Forelimb muscle (tissue), 1 donor: ENCODE data around the gene SDHAF2. TPM values are rescaled to one million over a fixed set of nuclear protein-coding genes. Genes with fewer than 3 reads are reported as not detected.
"Not testable (repeated sequence)": the region's sequence is repeated elsewhere in the genome, so short reads cannot be mapped to it uniquely, and the experiment has no call there.

Experiments used
- DNase-seq: peaks from one replicate; pipeline ENCODE4 v3.0.0-alpha.2; 2013; ENCODE audit warnings: low read depth
- polyA plus RNA-seq: library from polyadenylated mRNA; unstranded; fragments of 120-200 nt; gene quantifications from one replicate; pipeline ENCODE4 v1.2.1, GENCODE V29; 2013; ENCODE audit not compliant: insufficient read length

Gene SDHAF2
- 27.8 TPM for polyA plus RNA-seq

DNA sequence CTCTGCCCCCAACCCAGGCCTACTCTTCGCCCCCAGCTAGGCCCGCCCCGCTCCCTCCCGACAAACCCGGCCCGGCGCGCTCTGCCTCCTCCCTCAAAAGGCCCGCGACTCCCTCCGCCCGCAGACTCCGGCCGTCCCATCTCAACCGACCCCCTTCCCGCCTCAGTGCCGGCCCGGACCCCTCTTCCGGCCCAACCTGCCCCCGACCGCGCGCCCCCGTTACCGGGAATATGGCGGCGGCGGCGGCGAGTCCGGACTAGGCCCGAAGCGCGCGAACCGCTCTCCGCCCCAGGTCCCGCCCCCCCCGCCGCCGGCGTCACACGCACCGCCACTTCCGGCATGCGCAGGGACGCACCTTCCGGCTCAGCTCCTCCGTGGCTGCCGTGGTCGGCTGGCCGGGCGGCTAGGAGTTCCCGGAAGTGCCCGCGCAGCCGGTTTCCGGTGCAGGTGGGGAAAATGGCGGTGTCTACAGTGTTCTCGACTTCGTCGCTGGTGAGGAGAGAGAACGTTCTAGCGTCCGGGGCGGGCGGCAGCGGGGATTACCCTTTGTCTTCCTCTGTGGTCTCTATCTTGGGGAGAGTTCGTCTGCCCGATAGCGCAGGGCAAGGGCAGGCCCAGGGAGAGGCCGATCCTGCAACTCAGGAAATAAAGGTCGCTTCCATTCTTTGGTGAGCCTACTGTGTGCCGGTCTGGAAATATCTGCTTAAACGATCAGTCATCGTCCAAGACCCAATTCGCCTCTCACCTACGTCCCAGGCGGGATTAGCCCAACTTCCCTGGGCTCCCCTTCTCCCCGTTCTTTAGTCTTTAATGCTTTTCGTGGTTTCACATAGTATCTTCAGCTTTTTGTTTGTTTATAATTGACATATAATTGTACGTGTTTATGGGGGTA is at the start of gene SDHAF2, which contains the start of gene CPSF7:
Gene SDHAF2, plus strand, starts transcription at position 434 of the 892 bp plus-strand sequence. Its CDS starts 23 bp downstream, at position 457.
Gene CPSF7, minus strand, starts transcription at position 285 of the 892 bp plus-strand sequence. CDS start 740 bp downstream, outside the sequence.
- DNase-seq = peak; percentile 79

DNA sequence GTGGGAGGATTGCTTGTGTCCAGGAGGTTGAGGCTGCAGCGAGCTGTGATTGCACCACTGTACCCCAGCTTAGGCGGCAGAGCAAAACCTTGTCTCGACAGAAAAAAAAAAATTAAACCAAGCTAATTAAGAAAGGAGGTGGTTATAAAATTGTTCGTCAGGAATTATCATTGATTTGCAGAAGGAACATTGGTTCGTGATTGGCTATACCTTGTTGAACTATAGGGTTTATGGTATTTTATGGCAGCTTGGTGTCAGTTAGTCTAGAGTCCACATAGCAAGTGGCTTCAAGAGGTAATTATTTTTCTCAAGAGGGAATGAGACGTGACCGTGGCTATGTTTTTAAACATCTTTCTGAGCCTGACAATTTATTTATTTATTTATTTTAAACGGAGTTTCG is 49.0 kb upstream of the SDHAF2 start:
- DNase-seq = no peak

DNA sequence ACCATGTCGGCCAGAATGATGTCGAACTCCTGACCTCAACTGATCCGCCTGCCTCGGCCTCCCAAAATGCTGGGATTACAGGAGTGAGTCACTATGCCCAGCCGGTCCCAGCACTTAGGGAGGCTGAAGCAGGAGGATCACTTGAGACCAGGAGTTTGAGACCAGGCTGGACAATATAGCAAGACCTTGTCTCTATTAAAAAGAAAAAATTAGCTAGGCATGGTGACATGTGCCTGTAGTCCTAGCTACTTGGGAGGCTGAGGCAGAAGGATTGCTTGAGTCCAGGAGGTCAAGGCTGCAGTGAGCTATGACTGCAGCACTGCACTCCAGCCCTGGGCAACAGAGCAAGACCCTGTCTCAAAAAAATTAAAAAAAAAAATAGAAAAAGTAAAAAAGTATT is 46.1 kb upstream of the SDHAF2 start:
- DNase-seq = not testable (repeated sequence)

DNA sequence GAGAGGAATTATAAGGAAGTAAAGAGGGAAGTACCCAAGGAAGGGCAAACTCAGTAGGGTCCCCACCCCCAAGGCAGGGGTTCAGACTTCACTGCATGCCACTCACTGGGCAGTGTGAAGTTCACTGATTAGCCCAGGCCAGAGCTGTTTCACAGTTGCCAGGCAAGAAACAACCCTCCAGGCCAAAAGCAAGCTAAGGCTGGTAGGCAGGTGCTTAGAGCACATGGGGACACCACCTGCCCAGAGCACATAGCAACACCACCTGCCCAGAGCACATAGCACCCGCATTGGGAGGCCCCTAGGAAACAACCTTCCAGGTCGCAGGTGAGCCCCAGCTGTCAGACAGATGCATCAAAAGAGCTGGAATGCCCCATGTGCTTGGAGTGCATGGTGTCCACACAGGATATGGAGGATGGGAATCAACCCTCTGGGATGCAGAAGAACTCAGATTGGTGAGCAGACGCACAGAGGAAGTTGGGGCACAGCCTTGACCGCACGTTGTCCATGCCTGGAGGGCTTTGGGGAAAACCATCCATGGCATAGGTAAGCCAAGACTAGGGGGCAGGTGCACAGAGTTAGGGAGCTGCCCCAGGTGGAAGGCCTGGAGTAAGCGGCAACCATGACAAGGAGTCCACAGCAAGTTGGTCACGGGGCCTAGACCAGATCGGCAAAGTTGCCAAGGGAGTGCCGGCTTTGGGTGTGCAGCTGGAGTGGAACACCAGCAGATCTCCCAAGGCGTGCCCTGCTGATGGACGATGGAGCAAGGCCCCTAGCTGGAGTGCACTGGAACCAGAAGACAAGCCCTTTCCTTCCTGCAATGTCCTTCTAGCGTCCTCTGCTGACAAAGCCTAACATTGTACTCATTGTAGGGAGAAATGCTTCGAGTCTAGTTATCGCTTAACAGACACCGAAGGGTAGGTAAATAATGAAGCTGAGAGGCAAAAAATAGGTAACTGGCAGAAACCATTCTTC is 45.4 kb upstream of the SDHAF2 start:
- no peak for DNase-seq

DNA sequence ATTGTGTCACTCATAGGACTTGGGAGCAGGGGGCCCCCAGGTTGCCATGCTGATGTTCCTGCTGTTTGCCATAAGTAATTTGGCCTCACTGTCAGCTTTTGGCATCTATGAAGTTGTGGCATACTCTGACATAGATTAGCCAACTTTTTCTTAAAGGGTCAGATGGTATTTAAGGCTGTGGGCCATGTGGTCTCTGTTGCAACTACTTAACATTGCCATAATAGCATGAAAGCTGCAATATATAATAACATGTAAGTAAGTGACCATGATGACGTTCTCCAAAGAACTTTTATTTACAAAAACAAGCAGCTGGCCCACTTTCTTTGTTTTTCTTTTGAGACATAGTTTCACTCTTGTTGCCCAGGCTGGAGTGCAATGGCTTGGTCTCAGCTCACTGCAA is 39.8 kb upstream of the SDHAF2 start:
- no peak for DNase-seq

DNA sequence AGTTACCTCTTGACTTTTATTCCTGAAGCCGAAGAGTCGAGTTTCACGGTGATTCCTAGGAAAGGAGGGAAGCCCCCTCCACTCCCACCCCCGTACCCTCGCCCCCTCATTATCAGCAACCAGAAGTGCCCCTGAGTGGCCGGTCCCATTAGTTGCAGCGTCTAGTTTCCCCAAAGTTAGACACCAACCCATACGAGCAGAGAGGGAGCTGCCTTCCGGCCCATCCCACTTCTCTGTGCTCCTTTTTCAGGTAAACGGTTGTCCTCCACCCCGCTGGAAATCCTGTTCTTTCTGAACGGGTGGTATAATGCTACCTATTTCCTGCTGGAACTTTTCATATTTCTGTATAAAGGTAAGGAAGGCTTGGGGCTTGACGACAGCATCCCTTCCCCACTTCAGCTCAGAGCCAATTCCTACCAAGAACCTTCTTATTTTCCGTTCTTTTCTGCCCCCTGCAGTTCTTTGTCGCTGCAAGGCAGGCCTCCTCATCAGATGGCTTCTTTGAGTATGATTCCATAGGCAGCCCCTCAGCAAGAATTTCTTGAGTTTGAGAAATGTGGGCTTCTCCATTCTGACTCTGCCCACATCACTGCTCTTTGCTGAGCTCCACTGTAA is 36.8 kb upstream of the SDHAF2 start:
- DNase-seq = no peak

DNA sequence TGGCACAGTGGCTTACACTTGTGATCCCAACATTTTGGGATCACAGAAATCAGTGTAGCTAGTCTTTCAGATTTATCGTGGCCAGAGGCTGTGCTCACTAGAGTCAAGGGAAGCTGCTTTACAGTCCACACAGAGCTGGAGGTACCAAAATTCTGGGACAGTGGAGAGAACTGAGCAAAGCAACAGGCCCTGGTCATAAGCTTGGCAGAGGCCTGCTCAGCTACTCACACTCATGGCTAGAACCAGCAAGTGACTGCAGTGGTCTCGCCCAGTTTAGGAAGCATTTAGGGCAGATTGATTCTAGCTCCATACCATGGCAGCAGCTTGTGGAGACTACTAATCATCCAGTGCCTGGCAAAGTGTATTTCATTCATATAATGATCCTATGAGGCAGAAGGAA is 28.8 kb upstream of the SDHAF2 start:
- DNase-seq = no peak

DNA sequence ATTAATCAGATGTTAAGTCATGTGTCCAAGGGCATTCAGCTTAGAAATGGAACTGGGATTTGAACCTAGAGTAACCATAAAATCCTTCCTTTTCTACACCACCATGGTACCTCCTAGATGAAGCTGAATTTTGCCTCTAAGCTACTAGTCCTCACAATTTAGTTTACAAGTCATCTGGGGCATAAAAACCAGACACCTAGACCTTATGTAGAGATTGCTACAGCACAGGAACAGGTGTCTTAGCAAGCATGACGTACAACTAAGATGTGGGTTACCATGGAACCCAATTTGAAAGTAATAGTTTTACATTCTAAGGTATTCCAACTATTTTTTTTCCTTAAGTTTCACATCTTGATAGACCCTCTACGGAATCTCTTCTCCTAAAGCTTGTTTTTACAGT is 28.4 kb upstream of the SDHAF2 start:
- DNase-seq = no peak

DNA sequence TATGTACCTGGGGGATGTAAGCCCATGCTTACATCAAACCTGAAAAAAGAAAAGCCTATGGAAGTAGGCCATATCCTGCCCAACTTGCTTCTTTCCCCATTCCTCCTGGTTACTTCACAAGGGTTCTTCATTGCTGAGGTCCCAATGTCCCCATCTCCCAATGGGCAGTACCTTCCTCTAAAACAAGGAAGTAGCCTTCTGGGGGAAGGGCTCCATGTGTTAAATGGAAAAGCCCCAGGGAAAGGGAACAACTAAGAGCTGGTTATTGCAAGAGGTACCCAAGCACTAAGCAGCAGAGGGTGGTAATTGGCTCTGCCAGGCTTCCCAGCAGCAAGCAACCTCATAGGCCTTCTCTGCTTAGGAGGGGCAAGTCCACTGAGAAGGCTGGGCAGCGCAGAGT is 26.3 kb upstream of the SDHAF2 start:
- no peak for DNase-seq

DNA sequence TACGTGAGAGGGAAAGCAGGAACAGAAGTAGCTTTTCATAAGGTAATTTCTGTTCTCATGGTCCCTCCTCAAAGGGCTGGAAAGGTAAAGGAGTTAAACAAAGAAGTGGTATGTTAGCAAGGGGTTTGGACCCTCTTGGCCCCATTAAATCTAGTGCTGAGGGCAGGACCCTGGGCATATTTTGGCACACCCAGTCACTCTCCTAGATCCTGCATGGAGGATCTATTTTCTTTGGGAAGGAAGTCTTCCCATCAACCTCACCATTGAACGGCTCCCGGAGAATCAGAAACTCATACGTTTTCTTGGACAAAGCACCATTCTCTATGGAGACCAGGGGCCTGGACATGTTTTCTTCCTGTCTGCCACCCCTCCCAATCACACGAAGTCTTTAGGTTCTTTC is 25.8 kb upstream of the SDHAF2 start:
- no peak for DNase-seq

DNA sequence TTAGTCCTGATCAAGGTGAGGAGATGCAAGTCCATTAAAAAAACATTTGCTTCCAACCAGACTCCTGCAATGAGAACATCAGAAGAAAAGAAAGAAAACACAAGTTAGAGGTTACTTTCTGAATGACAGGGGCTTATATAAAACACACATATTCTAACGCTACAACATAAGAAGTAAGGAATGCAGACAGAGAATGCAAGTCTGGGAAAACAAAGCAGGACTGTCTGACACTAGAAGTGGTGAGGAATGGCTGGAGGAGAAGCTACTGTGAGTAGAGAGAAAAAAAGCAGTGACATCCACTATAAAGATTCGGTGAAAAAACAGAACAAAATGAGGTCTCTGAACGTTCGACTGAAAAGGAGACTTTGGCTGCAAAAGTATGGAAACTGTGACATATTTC is 25.3 kb upstream of the SDHAF2 start:
- no peak for DNase-seq

DNA sequence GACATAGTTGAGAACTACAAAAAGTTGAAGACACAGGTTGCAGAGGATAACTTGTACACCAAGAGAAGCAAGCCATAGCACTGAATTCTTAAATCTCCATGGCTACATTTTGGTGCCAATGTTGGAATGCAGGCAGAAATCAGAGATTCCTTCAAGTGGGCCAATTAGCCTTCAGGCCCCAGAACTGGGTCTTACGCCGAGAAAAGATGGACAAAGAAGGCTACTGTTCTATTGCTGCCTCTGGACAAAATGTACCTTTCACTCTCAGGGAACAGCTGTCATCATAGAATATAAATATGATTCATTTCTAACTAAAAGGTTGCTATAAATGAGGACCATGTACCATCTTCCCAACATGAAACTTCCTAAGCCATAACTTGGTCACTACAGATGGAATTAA is 23.9 kb upstream of the SDHAF2 start:
- no peak for DNase-seq

DNA sequence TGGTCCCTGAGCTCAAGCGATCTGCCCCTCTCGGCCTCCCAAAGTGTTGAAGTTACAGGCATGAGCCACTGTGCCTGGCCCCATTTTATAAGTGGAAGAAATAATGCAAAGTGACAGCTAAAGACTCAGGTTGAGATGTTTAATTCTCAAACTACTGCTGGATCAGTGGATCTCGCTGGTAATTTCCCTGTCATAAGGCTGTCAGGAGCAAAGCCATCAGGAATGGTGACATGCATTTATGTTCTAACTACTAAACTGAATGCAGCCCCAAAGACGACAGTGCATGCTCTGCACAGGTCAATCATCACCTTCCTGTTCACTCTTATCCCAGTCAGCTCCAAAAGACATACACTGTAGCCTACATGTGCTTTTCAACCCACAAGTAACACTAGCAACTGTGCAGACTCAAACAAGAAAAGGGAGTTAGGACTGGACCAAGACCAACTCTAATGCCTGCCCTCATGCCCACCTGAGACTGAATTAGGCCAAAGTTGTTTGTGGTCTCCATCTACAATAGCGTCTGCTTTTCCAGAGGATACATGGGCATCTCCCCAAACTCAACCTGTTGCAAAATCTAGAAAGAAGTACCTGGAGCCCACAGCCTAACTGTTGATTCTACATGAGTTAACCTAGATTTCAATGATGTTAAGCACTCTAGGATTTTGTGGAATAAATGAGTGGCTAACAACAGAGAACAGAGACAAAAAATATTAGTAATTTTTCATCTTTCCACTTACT is 22.8 kb upstream of the SDHAF2 start:
- DNase-seq = no peak

DNA sequence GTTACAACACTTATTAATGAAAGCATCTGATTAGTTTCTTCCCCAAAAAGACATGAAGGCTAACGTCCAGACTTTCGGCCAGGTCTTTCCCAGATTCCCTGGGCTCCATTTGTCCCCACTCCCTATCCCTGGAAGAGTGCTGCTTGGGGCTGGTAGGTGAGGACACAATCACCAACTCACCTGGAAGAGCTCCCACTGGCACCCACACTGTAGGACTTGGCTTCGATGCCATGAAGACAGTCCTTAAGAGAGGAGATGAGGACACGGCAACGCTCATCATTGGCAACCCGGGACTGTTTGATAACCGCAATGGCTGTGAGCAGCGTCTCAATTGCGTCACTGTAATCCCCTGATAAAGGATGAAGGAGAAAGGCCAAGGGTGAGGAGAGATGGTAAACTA is 18.3 kb upstream of the SDHAF2 start:
- no peak for DNase-seq

DNA sequence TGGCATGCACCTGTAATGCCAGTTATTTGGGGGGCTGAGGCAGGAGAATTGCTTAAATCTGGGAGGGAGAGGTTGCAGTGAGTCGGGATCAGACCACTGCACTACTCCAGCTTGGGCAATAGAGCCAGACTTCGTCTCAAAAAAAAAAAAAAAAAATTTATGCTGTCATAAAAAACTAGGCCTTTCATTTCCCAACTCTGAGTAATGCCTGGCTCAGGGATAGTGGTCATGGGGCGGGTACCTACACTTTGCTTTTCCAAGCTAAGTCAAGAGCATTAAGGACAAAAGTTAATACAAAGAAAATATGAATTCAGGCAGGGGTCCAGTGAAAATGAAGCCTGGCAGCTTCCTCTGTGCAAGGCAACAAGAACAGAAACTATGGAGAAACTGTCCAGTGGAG is 16.4 kb upstream of the SDHAF2 start:
- DNase-seq = no peak

DNA sequence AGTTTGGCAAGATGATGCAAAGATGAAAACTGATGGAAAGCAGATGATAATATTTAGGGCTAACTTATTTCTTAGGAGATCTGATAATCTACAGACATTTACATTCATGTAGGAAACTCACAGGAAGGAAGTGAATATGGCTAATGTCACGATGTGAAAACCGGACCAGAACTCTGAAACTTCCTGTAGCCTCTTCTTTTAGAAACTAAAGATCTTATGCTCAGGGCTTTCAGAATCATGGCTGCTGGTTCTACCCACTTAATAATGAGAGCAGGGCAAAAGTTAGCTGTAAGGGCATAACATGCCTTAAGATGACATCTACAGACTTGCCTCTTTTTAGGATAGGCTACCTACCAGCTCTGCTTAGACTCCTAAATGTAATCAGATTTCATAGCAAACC is 15.4 kb upstream of the SDHAF2 start:
- DNase-seq = no peak

DNA sequence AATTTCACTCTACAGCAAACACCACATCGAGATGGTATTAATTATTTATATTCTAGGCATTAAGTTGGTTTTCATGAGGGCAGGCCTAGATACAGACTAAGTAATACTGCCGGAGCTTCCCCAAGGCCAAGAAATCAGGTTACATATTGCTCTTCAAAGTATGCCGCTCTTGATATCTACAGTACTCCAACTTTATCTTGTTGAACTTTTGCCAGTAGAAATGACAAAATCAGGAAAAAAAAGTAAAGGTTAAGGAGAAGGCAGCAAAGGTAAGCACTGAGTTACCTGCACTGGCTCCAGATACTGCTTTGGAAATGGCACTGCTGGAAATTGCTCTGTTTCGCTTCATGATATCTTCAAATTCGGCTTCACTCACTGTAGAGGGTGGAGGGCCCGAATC is 14.5 kb upstream of the SDHAF2 start:
- no peak for DNase-seq

DNA sequence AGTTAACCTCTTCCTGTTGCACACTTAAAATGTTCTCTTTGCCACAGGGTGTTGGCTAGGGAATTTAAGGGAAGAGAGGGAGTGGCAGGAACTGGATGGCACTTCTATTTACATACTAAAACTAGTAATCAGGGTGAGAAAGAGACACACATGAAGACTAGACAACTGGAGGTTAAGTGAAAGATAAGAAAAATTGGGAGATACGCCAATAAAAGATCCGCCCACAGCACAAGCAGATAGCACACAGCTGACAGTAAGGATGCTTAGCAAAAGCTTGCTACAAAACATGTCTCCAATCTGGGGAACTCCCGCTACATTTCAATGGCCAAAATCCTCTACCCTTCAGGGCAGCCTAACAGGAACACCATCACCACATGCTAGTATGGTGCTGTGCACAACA is 13.0 kb upstream of the SDHAF2 start:
- no peak for DNase-seq

DNA sequence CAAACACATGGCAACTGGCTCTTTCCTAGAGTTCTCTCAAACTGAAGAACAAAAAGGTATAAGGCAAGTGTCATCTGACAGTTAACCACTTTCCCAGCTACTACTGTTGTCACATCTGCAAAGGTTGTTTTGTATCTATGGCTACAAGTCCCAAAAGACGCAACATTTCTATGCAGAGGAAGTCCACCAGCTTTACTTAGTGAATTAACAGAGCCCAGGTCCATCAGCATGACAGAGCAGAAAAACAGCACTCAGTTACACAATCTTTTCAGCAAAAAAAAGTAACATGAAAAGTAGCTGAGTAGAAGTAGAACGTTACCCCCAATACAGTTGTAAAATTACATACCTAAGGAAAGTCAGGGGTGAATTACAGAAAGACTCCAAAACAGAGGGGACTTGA is 12.3 kb upstream of the SDHAF2 start:
- no peak for DNase-seq

DNA sequence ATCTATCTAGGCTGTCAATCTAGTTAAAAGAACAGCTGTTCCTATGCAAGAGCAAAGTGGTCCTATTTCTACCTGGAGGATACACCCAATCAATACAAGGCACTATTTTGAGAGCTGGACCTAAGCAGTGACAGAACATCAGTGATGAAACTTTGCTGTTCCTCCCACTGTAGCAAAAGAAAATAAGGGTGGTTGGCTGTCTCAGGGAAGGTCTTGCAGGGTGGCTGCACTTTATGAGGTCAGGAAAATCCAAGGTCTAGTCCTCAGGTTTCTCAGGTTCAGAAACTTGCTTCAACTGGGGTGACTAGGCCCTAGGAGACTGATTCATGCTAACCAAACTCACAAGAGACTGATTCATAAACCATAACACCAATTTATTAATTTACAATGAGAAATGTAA is 11.8 kb upstream of the SDHAF2 start:
- no peak for DNase-seq

DNA sequence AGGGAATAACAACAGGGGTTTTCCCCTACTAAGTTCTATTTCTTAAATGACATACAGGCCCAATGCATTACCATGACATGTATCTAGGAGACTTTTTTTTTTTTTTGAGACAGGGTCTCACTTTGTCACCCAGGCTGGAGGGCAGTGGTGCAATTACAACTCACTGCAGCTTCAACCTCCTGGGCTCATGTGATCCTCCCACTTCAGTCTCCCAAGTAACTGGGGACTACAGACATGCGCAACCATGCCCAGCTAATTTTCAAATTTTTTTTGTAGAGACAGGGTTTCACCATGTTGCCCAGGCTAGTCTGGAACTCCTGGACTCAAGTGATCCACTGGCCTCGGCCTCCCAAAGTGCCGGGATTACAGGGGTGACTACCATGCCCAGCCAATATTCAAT is 7.7 kb upstream of the SDHAF2 start:
- DNase-seq = no peak
